ENCODE data around the gene FBF1. TPM values are rescaled to one million over a fixed set of nuclear protein-coding genes. Genes with fewer than 3 reads are reported as not detected.

Gene FBF1
- total RNA-seq, 2 donors from 2014 or later: 2.6 to 4.2 TPM

DNA sequence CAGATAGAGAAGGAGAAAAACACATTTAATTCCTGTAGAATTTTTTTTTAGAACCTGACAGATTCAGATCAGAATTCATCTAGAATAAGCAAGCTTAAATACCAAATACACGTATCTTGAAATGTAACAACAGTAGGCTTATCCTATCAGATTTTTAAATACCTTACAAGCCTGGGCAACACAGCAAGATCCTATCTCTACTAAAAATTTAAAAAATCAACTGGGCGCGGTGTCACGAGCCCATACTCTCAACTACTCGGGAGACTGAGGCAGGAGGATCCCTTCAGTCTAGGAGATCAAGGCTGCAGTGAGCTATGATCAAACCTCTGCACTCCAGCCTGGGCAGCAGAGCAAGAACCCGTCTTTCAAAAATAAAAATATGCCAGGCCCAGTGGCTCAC lies 24.6 kb upstream of the FBF1 start:
- intact Hi-C loops (cut with DNase I): no loop called here
- WGBS, 2 donors: 85 to 89% methylated on average over 6 of the region's 6 CpGs
- H3K36me3 ChIP-seq (replicated peaks in 1 of 2; ENCODE audit: insufficient read depth in 1 of 2, low read depth in 2 of 2): no peaks in the 10 kb centered on the region
- no peak for TF ChIP-seq POLR2A (IDR thresholded peaks at IDR 0.05)
- TF ChIP-seq, protein P1, sequence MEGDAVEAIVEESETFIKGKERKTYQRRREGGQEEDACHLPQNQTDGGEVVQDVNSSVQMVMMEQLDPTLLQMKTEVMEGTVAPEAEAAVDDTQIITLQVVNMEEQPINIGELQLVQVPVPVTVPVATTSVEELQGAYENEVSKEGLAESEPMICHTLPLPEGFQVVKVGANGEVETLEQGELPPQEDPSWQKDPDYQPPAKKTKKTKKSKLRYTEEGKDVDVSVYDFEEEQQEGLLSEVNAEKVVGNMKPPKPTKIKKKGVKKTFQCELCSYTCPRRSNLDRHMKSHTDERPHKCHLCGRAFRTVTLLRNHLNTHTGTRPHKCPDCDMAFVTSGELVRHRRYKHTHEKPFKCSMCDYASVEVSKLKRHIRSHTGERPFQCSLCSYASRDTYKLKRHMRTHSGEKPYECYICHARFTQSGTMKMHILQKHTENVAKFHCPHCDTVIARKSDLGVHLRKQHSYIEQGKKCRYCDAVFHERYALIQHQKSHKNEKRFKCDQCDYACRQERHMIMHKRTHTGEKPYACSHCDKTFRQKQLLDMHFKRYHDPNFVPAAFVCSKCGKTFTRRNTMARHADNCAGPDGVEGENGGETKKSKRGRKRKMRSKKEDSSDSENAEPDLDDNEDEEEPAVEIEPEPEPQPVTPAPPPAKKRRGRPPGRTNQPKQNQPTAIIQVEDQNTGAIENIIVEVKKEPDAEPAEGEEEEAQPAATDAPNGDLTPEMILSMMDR (IDR thresholded peaks at IDR 0.05): no peak
- peaks cover 21% of the 10 kb centered on the region for H3K4me1 ChIP-seq
- H3K27ac ChIP-seq: no peak overlapping the region
- H3K27me3 ChIP-seq: no peaks in the 10 kb centered on the region
- ATAC-seq (no peak), DNase-seq (no peak)
- no peak overlapping the region for H3K4me3 ChIP-seq
- no peaks in the 10 kb centered on the region for H3K9me3 ChIP-seq

DNA sequence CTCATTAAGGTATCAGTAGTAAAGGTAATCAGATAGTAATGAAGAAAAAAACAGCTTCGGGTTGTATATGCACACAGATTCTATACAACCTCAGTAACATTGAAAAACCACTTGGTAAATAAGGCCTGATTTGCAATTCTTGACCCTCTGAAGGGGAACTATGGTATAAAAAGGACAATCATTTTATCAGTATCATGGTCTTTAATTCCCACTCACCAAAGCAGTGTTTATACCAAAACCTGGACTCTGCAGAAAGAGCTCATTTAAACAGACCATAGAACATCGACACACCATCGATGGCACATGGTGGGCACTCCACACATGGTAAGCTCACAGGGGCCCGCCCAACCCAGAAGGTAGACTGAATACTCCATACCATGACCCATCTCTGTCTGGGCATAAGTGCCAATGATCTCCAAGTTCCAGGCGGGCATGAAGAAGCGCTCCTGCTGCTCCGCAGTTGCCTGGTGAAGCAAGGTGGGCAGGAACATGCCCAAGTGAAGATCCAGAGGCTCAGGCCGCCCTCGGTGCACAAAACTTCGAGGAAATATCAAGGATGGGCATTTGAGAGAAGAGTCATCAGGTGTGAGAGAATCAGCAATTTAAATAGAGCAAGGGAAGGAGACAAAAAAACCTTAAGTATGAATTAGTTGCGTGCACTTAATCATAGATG lies 19.1 kb upstream of the FBF1 start:
- Histone ChIP-seq H3K27me3 (no peaks in the 10 kb centered on the region), H3K4me3 (no peak overlapping the region), H3K9me3 (no peaks in the 10 kb centered on the region), H3K4me1 (peaks cover 35% of the 10 kb centered on the region), H3K27ac (peak overlapping the region in 3 of 4 donors; percentile 60 to 71 (median 62)), H3K36me3 (replicated peaks in 1 of 2; ENCODE audit: insufficient read depth in 1 of 2, low read depth in 2 of 2) (peaks cover 4 to 11% of the 10 kb centered on the region in 2 donors)
- 83% methylated on average over 9 to 11 of the region's 11 CpGs for WGBS, 2 donors
- ATAC-seq: no peak
- TF ChIP-seq, protein P1 (IDR thresholded peaks at IDR 0.05): no peak
- no peak for TF ChIP-seq POLR2A (IDR thresholded peaks at IDR 0.05)
- intact Hi-C loops (cut with DNase I): no loop called here
- DNase-seq: no peak

DNA sequence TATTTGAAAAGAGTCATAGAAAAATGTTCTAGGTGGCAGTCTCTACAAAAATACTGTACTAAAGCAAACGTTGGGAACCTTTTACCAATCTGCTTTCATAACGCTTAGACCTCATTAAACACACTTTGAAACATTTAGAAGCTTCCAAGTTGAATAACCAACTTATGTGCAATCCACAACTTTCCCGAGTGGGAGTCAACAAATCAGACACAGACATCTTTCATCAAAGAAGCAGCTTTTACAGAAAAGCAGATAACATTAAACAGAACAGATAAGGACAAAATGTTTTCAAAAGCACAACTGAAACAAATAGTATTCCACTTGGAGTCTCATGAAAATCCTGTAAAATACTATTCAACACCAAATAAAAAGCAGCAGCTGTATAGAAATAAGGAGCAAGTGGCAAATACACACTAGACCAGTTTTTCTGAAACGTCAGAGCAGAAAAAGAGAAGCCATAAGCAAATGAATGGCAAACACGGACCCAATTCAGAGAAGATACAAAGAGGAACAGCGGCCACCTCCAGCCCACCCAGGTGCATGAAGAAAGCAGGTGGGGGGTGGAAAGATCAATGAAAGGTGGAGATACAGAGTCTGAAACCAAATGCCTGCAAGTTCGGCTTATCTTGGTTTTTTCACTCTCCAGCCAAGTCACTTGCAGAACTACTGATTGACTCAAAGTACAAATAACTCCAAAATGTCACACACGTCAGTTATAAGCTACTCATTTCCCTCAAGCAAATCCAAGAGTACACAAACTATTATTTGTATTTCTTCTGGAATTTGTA lies 18.4 kb upstream of the FBF1 start:
- no peaks in the 10 kb centered on the region for H3K9me3 ChIP-seq
- H3K4me3 ChIP-seq: no peak overlapping the region
- peak overlapping the region in 3 of 4 donors; percentile 60 to 71 (median 62) for H3K27ac ChIP-seq
- TF ChIP-seq, protein P1 (IDR thresholded peaks at IDR 0.05): no peak
- no peak for TF ChIP-seq POLR2A (IDR thresholded peaks at IDR 0.05)
- H3K4me1 ChIP-seq: peaks cover 35% of the 10 kb centered on the region
- no peaks in the 10 kb centered on the region for H3K27me3 ChIP-seq
- H3K36me3 ChIP-seq (replicated peaks in 1 of 2; ENCODE audit: insufficient read depth in 1 of 2, low read depth in 2 of 2): peaks cover 7 to 15% of the 10 kb centered on the region in 2 donors
- DNase-seq (peak in 1 of 4 donors; percentile 21), ATAC-seq (peak; percentile 77)
- intact Hi-C loops (cut with DNase I): no loop called here
- 12 to 17% methylated on average over 8 of the region's 8 CpGs for WGBS, 2 donors

DNA sequence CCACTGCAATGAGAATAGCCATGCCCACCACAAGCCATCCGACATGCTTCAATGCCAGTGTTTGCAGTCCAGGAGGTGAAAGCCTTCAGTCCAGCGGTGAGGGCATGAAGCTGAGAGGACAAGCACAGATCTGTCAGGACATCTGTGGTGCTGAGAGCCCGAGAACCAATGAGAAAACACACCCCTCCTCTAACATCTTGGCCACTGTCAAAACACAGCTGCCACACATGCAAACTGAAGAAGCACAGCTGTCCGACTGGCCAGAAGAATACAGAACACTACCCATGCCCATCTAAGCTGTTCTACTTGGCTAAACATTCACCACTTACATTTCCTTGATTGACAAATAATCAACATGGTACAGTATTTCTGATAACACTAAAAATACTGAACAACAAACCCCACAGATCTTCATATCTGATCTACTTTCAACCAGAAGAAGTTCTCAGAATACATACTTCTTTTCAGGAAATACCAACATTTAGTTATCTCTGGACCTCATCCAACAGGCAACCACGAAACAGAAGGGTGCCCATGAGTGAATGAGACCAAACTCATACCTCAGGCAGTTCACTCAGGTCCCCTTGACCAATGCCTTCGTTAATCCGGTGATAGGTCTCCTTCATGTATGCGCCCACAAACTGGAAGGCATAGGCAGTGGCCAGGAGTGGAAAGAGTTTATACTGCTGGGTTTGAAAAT lies 10.2 kb upstream of the FBF1 start:
- Histone ChIP-seq H3K27me3 (no peaks in the 10 kb centered on the region), H3K9me3 (no peaks in the 10 kb centered on the region), H3K36me3 (replicated peaks in 1 of 2; ENCODE audit: insufficient read depth in 1 of 2, low read depth in 2 of 2) (peaks cover 28 to 66% of the 10 kb centered on the region in 2 donors), H3K27ac (no peak overlapping the region), H3K4me1 (no peaks in the 10 kb centered on the region), H3K4me3 (no peak overlapping the region)
- TF ChIP-seq, protein P1 (IDR thresholded peaks at IDR 0.05): no peak
- no peak for TF ChIP-seq POLR2A (IDR thresholded peaks at IDR 0.05)
- 78 to 79% methylated on average over 8 of the region's 8 CpGs for WGBS, 2 donors
- no peak for DNase-seq
- no peak for ATAC-seq
- intact Hi-C loops (cut with DNase I): no loop called here
